ENCODE measurements around the gene TRMT112.

DNA sequence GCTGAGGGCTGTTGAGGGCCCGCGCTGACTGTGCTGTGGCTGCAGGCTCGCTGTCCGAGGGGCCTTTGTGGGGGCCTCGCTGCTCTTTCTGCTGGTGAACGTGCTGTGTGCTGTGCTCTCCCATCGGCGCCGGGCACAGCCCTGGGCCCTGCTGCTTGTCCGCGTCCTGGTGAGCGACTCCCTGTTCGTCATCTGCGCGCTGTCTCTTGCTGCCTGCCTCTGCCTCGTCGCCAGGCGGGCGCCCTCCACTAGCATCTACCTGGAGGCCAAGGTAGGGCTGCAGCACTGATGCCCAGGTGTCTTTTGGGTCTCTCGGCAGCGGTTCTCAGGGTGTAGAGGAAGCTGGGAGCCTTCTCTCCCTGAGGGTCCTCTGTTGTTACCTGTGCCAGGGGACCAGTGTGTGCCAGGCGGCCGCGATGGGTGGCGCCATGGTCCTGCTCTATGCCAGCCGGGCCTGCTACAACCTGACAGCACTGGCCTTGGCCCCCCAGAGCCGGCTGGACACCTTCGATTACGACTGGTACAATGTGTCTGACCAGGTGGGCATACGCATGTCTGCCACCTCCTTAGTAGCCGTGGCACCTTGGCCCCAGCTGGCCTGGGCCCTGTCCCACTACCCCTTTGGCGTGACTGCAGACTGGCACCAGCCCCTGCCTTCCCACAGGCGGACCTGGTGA lies 29.5 kb downstream of the TRMT112 start:
- TF ChIP-seq POLR2A (IDR thresholded peaks at IDR 0.05) = no peak
- TF ChIP-seq, protein P1, sequence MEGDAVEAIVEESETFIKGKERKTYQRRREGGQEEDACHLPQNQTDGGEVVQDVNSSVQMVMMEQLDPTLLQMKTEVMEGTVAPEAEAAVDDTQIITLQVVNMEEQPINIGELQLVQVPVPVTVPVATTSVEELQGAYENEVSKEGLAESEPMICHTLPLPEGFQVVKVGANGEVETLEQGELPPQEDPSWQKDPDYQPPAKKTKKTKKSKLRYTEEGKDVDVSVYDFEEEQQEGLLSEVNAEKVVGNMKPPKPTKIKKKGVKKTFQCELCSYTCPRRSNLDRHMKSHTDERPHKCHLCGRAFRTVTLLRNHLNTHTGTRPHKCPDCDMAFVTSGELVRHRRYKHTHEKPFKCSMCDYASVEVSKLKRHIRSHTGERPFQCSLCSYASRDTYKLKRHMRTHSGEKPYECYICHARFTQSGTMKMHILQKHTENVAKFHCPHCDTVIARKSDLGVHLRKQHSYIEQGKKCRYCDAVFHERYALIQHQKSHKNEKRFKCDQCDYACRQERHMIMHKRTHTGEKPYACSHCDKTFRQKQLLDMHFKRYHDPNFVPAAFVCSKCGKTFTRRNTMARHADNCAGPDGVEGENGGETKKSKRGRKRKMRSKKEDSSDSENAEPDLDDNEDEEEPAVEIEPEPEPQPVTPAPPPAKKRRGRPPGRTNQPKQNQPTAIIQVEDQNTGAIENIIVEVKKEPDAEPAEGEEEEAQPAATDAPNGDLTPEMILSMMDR (IDR thresholded peaks at IDR 0.05) = no peak

All from stomach (tissue), 4 donors.